ENCODE results near the gene HMGB4.

HMGB4 gene

GRCh38 chr1:33828059-33828458 is 35.8 kb upstream of the HMGB4 start:
- TF ChIP-seq TCF12 (IDR thresholded peaks at IDR 0.05; ENCODE audit: low read depth), result no peak
- TF ChIP-seq MAX (IDR thresholded peaks at IDR 0.05), result no peak
- no peak for TF ChIP-seq RAD21 (IDR thresholded peaks at IDR 0.05; ENCODE audit: low read depth)
- no peak for TF ChIP-seq TAF1 (IDR thresholded peaks at IDR 0.05; ENCODE audit: low read depth)
- no peak for TF ChIP-seq CREB1 (IDR thresholded peaks at IDR 0.05; ENCODE audit: low read depth)
- TF ChIP-seq USF1 (IDR thresholded peaks at IDR 0.05), result no peak

- TF ChIP-seq TAF1 (IDR thresholded peaks at IDR 0.05; ENCODE audit: low read depth) (no peak), FOXM1 (IDR thresholded peaks at IDR 0.05; ENCODE audit: borderline replicate concordance, low read depth) (no peak), RAD21 (IDR thresholded peaks at IDR 0.05; ENCODE audit: low read depth) (no peak), CREB1 (IDR thresholded peaks at IDR 0.05; ENCODE audit: low read depth) (no peak), CEBPB (IDR thresholded peaks at IDR 0.05) (no peak), TCF12 (IDR thresholded peaks at IDR 0.05; ENCODE audit: low read depth) (no peak), REST (IDR thresholded peaks at IDR 0.05; ENCODE audit: low read depth) (no peak), NFIC (IDR thresholded peaks at IDR 0.05) (no peak), TEAD4 (IDR thresholded peaks at IDR 0.05) (no peak)
Observed at GRCh38 chr1:33828654-33829053, 35.2 kb upstream of the HMGB4 start.

GRCh38 chr1:33836911-33837310 is 27.0 kb upstream of the HMGB4 start:
- no peak for TF ChIP-seq EP300 (IDR thresholded peaks at IDR 0.05; ENCODE audit: borderline replicate concordance)
- no peak for TF ChIP-seq REST (IDR thresholded peaks at IDR 0.05; ENCODE audit: low read depth)
- TF ChIP-seq EGR1 (IDR thresholded peaks at IDR 0.05), result no peak
- TF ChIP-seq NFIC (IDR thresholded peaks at IDR 0.05), result no peak
- no peak for TF ChIP-seq YY1 (IDR thresholded peaks at IDR 0.05; ENCODE audit: low read depth)

GRCh38 chr1:33837635-33838034 is 26.2 kb upstream of the HMGB4 start:
- TF ChIP-seq TCF12 (IDR thresholded peaks at IDR 0.05; ENCODE audit: low read depth), result no peak
- no peak for TF ChIP-seq TEAD4 (IDR thresholded peaks at IDR 0.05)

- TF ChIP-seq CREB1 (IDR thresholded peaks at IDR 0.05; ENCODE audit: low read depth), result no peak
- TF ChIP-seq FOXM1 (IDR thresholded peaks at IDR 0.05; ENCODE audit: borderline replicate concordance, low read depth), result no peak
- no peak for TF ChIP-seq TEAD4 (IDR thresholded peaks at IDR 0.05)
- no peak for TF ChIP-seq TCF12 (IDR thresholded peaks at IDR 0.05; ENCODE audit: low read depth)
- TF ChIP-seq MAX (IDR thresholded peaks at IDR 0.05), result no peak
- no peak for TF ChIP-seq REST (IDR thresholded peaks at IDR 0.05; ENCODE audit: low read depth)
Observed at GRCh38 chr1:33841494-33841893, 22.4 kb upstream of the HMGB4 start.

GRCh38 chr1:33842348-33842747 is 21.5 kb upstream of the HMGB4 start:
- TF ChIP-seq TAF1 (IDR thresholded peaks at IDR 0.05; ENCODE audit: low read depth) (no peak), EGR1 (IDR thresholded peaks at IDR 0.05) (no peak), YY1 (IDR thresholded peaks at IDR 0.05; ENCODE audit: low read depth) (no peak), FOXM1 (IDR thresholded peaks at IDR 0.05; ENCODE audit: borderline replicate concordance, low read depth) (no peak), REST (IDR thresholded peaks at IDR 0.05; ENCODE audit: low read depth) (no peak), USF1 (IDR thresholded peaks at IDR 0.05) (no peak), MAX (IDR thresholded peaks at IDR 0.05) (no peak), NFIC (IDR thresholded peaks at IDR 0.05) (no peak), EP300 (IDR thresholded peaks at IDR 0.05; ENCODE audit: borderline replicate concordance) (no peak), CEBPB (IDR thresholded peaks at IDR 0.05) (no peak), TEAD4 (IDR thresholded peaks at IDR 0.05) (no peak), TCF12 (IDR thresholded peaks at IDR 0.05; ENCODE audit: low read depth) (no peak), CREB1 (IDR thresholded peaks at IDR 0.05; ENCODE audit: low read depth) (no peak), ZBTB7A (IDR thresholded peaks at IDR 0.05; ENCODE audit: low read depth) (no peak), RAD21 (IDR thresholded peaks at IDR 0.05; ENCODE audit: low read depth) (no peak)

Measured in Ishikawa (cell line).